Spleen (tissue), 7 donors: ENCODE results near the gene TCF12.

ENCODE experiments used
- CTCF ChIP-seq, 11 experiments: fragments of 200-600 bp in 7 of 11; fragments of 450-650 bp in 4 of 11; sonication (generic) in 4 of 11; IDR thresholded peaks in 8 of 11; conservative IDR thresholded peaks in 3 of 11; 1 replicate in 7 of 11; 2 replicates in 4 of 11; pipeline versions ENCODE4 v1.4.0 to v1.8.0; 2016 to 2021; ENCODE audit warnings: antibody characterized with exemption in 11 of 11, inconsistent platforms in 4 of 11, mild to moderate bottlenecking in 1 of 11
- POLR2A ChIP-seq, 3 donors: fragments of 450-650 bp; IDR thresholded peaks; one replicate each; pipeline ENCODE4 v1.5.1; 2017; ENCODE audit warnings: antibody characterized with exemption in 3 of 3, mild to moderate bottlenecking in 1 of 3
- POLR2AphosphoS5 ChIP-seq, 3 donors: sonication (generic); formaldehyde crosslinking; IDR thresholded peaks; one replicate each; pipeline ENCODE4 v1.5.1; 2017; ENCODE audit warnings: antibody characterized with exemption in 3 of 3
- donor health status: DM: no; HTN: no; CAD: no; lungs with moderate emphysema.
- donor health status: DM: no; HTN: no; CAD: no.
- donor health status: DM: no; HTN: no; CAD: no.

DNA sequence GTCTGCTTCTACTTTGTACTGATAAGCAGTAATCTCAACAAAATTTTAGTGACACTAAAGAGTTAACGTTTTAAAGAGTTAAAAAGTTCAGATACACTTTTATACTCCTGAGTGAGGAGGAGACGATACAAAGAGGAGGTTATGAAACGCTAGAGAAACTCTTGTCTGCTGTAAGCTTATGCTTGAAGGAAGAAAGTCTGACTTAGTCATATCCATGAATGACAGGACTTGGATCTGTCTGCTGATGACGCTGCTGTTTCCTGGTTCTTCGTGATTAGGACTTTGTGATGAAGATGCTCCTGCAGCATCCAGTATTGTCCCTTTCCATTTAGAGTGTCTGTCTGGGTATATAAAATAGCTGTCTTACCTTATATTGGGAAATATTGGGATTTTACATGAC lies 15.8 kb downstream of the TCF12 start:
- no peak for TF ChIP-seq CTCF (IDR thresholded peaks at IDR 0.05 in 8 of 11, conservative IDR thresholded peaks at IDR 0.05 in 3 of 11)
- no peak for TF ChIP-seq POLR2A (IDR thresholded peaks at IDR 0.05)
- TF ChIP-seq POLR2AphosphoS5 (IDR thresholded peaks at IDR 0.05): no peak
